Activated effector memory CD4-positive, alpha-beta T cell treated with Interleukin-2 at 50 U/mL for 16 hours (primary cell): ENCODE data around the gene MGAT5.

Experiments used
- DNase-seq: peaks from one replicate; pipeline ENCODE4 v3.0.0-alpha.2; 2020

Gene MGAT5

GRCh38 chr2:134344954-134345697, 91.3 kb downstream of the MGAT5 start:
- DNase-seq, result no peak

GRCh38 chr2:134346141-134346540, 92.3 kb downstream of the MGAT5 start:
- DNase-seq, result no peak

- no peak for DNase-seq
Measured at GRCh38 chr2:134347756-134348155, 93.9 kb downstream of the MGAT5 start.

- no peak for DNase-seq
Measured at GRCh38 chr2:134348239-134348638, 94.4 kb downstream of the MGAT5 start.

GRCh38 chr2:134348760-134349159, 94.9 kb downstream of the MGAT5 start:
- DNase-seq, result no peak

GRCh38 chr2:134351016-134351415, 97.1 kb downstream of the MGAT5 start:
- DNase-seq, result no peak

- no peak for DNase-seq
Measured at GRCh38 chr2:134351899-134352298, 98.0 kb downstream of the MGAT5 start.

- no peak for DNase-seq
Measured at GRCh38 chr2:134352844-134353243, 99.0 kb downstream of the MGAT5 start.

- DNase-seq, result no peak
Measured at GRCh38 chr2:134354611-134355010, 100.7 kb downstream of the MGAT5 start.

GRCh38 chr2:134357814-134358213, 103.9 kb downstream of the MGAT5 start:
- no peak for DNase-seq

- DNase-seq, result no peak
Measured at GRCh38 chr2:134359367-134360081, 105.7 kb downstream of the MGAT5 start.

GRCh38 chr2:134360745-134361487, 107.0 kb downstream of the MGAT5 start:
- DNase-seq, result no peak

GRCh38 chr2:134361648-134362047, 107.8 kb downstream of the MGAT5 start:
- no peak for DNase-seq

- no peak for DNase-seq
Measured at GRCh38 chr2:134362152-134362668, 108.3 kb downstream of the MGAT5 start.

- DNase-seq, result no peak
Measured at GRCh38 chr2:134362740-134363139, 108.9 kb downstream of the MGAT5 start.

GRCh38 chr2:134365356-134365755, 111.5 kb downstream of the MGAT5 start:
- DNase-seq, result no peak

GRCh38 chr2:134366359-134366758, 112.5 kb downstream of the MGAT5 start:
- DNase-seq, result no peak

- DNase-seq, result no peak
Measured at GRCh38 chr2:134367213-134367612, 113.3 kb downstream of the MGAT5 start.

GRCh38 chr2:134368009-134368817, 114.3 kb downstream of the MGAT5 start:
- no peak for DNase-seq

GRCh38 chr2:134369220-134369902, 115.5 kb downstream of the MGAT5 start:
- no peak for DNase-seq

- DNase-seq, result no peak
Measured at GRCh38 chr2:134370655-134371445, 117.0 kb downstream of the MGAT5 start.
